SJSA1 (cell line): ENCODE data around the gene ZNF764. TPM values are rescaled to one million over a fixed set of nuclear protein-coding genes. Genes with fewer than 3 reads are reported as not detected.
A peak's percentile ranks its signal among the peaks of the same experiment; 100 is the strongest.

Experiments used
- DNase-seq, 2 experiments: peaks; one replicate each; pipeline ENCODE4 v3.0.0-alpha.2; 2015 to 2020; ENCODE audit warnings: low spot score in 2 of 2, low read depth in 1 of 2
- H3K27ac ChIP-seq: fragments of 250-450 bp; sonication (Bioruptor Pico); 2 replicates; pipeline ENCODE4 v1.5.1; 2020; ENCODE audit warnings: mild to moderate bottlenecking, moderate library complexity
- H3K27me3 ChIP-seq: fragments of 250-450 bp; sonication (Bioruptor Pico); replicated peaks from 2 replicates; pipeline ENCODE4 v1.5.1; 2020; ENCODE audit warnings: mild to moderate bottlenecking, moderate library complexity
- H3K36me3 ChIP-seq: fragments of 250-450 bp; sonication (Bioruptor Pico); 2 replicates; pipeline ENCODE4 v1.5.1; 2020; ENCODE audit warnings: mild to moderate bottlenecking
- H3K4me1 ChIP-seq: fragments of 250-450 bp; sonication (Bioruptor Pico); replicated peaks from 2 replicates; pipeline ENCODE4 v1.6.1; 2021; ENCODE audit warnings: mild to moderate bottlenecking
- H3K4me3 ChIP-seq: fragments of 250-450 bp; sonication (Bioruptor Pico); 2 replicates; pipeline ENCODE4 v1.5.1; 2020; ENCODE audit warnings: mild to moderate bottlenecking
- H3K9me3 ChIP-seq: fragments of 250-450 bp; sonication (Bioruptor Pico); replicated peaks from 2 replicates; pipeline ENCODE4 v1.5.1; 2020; ENCODE audit warnings: mild to moderate bottlenecking
- total RNA-seq: library from RNA; depleted of rRNA; stranded (reverse); fragments of >200 nt; shearing (Covaris generic); gene quantifications from 2 replicates; pipeline ENCODE4 v1.2.3, GENCODE V29; 2014

Gene ZNF764
- total RNA-seq, 1 experiment from 2014 or later, result 8.1 TPM

GRCh38 chr16:30585400-30586191, 27.4 kb upstream of the ZNF764 start, which contains the start of gene ZNF785:
Gene ZNF785, minus strand, starts transcription at chr16:30585697. Its CDS starts 86 bp downstream, at chr16:30585611.
- peak; percentile 98 to 99 for DNase-seq
- peaks cover 53% of the 10 kb centered on the region for H3K36me3 ChIP-seq
- peaks cover 12% of the 10 kb centered on the region for H3K4me1 ChIP-seq
- peak within 1 kb of the TSS; percentile 65 for H3K4me3 ChIP-seq
- no peaks in the 10 kb centered on the region for H3K27me3 ChIP-seq
- no peaks in the 10 kb centered on the region for H3K9me3 ChIP-seq
- H3K27ac ChIP-seq, result peak within 1 kb of the TSS; percentile 70

GRCh38 chr16:30585022-30585399, 26.8 kb upstream of the ZNF764 start:
- no peak for DNase-seq
- Histone ChIP-seq H3K27me3 (no peaks in the 10 kb centered on the region), H3K27ac (peak overlapping the region; percentile 70), H3K9me3 (no peaks in the 10 kb centered on the region), H3K36me3 (peaks cover 55% of the 10 kb centered on the region), H3K4me1 (peaks cover 12% of the 10 kb centered on the region), H3K4me3 (peak overlapping the region; percentile 65)

- Histone ChIP-seq H3K27me3 (no peaks in the 10 kb centered on the region), H3K9me3 (no peaks in the 10 kb centered on the region), H3K36me3 (peaks cover 66% of the 10 kb centered on the region), H3K4me1 (peaks cover 12% of the 10 kb centered on the region), H3K27ac (no peak overlapping the region), H3K4me3 (no peak overlapping the region)
- DNase-seq, result no peak
Measured at GRCh38 chr16:30582611-30583340, 24.6 kb upstream of the ZNF764 start.

GRCh38 chr16:30581457-30581856, 23.3 kb upstream of the ZNF764 start:
- H3K9me3 ChIP-seq, result no peaks in the 10 kb centered on the region
- H3K27me3 ChIP-seq, result no peaks in the 10 kb centered on the region
- no peak for DNase-seq
- no peak overlapping the region for H3K27ac ChIP-seq
- peaks cover 6% of the 10 kb centered on the region for H3K4me1 ChIP-seq
- H3K36me3 ChIP-seq, result peaks cover 56% of the 10 kb centered on the region
- no peak overlapping the region for H3K4me3 ChIP-seq

GRCh38 chr16:30574678-30575077, 16.5 kb upstream of the ZNF764 start:
- Histone ChIP-seq H3K27ac (no peak overlapping the region), H3K4me3 (no peak overlapping the region), H3K27me3 (no peaks in the 10 kb centered on the region), H3K36me3 (peaks cover 18% of the 10 kb centered on the region), H3K4me1 (peaks cover 12% of the 10 kb centered on the region), H3K9me3 (no peaks in the 10 kb centered on the region)
- no peak for DNase-seq

- no peaks in the 10 kb centered on the region for H3K27me3 ChIP-seq
- peak within 1 kb of the TSS; percentile 74 for H3K27ac ChIP-seq
- H3K9me3 ChIP-seq, result no peaks in the 10 kb centered on the region
- H3K4me3 ChIP-seq, result peak within 1 kb of the TSS; percentile 55
- peaks cover 12% of the 10 kb centered on the region for H3K4me1 ChIP-seq
- no peaks in the 10 kb centered on the region for H3K36me3 ChIP-seq
- DNase-seq, result peak; percentile 96 to 97
Measured at GRCh38 chr16:30571445-30572322, 13.5 kb upstream of the ZNF764 start, which contains the start of gene ZNF688. Gene ZNF688, minus strand, starts transcription at chr16:30571714. Its CDS starts 85 bp downstream, at chr16:30571629.

- Histone ChIP-seq H3K27ac (peak overlapping the region; percentile 74), H3K27me3 (no peaks in the 10 kb centered on the region), H3K36me3 (no peaks in the 10 kb centered on the region), H3K4me1 (peaks cover 12% of the 10 kb centered on the region), H3K9me3 (no peaks in the 10 kb centered on the region), H3K4me3 (peak overlapping the region; percentile 55)
- DNase-seq, result no peak
Measured at GRCh38 chr16:30570636-30571444, 12.7 kb upstream of the ZNF764 start.

- H3K36me3 ChIP-seq, result no peaks in the 10 kb centered on the region
- DNase-seq, result no peak
- H3K9me3 ChIP-seq, result no peaks in the 10 kb centered on the region
- no peak overlapping the region for H3K27ac ChIP-seq
- H3K4me1 ChIP-seq, result peaks cover 12% of the 10 kb centered on the region
- no peak overlapping the region for H3K4me3 ChIP-seq
- H3K27me3 ChIP-seq, result no peaks in the 10 kb centered on the region
Measured at GRCh38 chr16:30569746-30570635, 11.8 kb upstream of the ZNF764 start.

- Histone ChIP-seq H3K4me3 (no peak overlapping the region), H3K9me3 (no peaks in the 10 kb centered on the region), H3K4me1 (peaks cover 12% of the 10 kb centered on the region), H3K36me3 (no peaks in the 10 kb centered on the region), H3K27ac (no peak overlapping the region), H3K27me3 (no peaks in the 10 kb centered on the region)
- no peak for DNase-seq
Measured at GRCh38 chr16:30569281-30569680, 11.1 kb upstream of the ZNF764 start.

- no peak overlapping the region for H3K4me3 ChIP-seq
- H3K36me3 ChIP-seq, result no peaks in the 10 kb centered on the region
- no peak for DNase-seq
- H3K9me3 ChIP-seq, result no peaks in the 10 kb centered on the region
- no peak overlapping the region for H3K27ac ChIP-seq
- H3K4me1 ChIP-seq, result peaks cover 12% of the 10 kb centered on the region
- no peaks in the 10 kb centered on the region for H3K27me3 ChIP-seq
Measured at GRCh38 chr16:30567991-30568638, 9.9 kb upstream of the ZNF764 start.

- H3K9me3 ChIP-seq, result no peaks in the 10 kb centered on the region
- no peak overlapping the region for H3K4me3 ChIP-seq
- DNase-seq, result no peak
- no peaks in the 10 kb centered on the region for H3K36me3 ChIP-seq
- no peaks in the 10 kb centered on the region for H3K27me3 ChIP-seq
- no peak overlapping the region for H3K27ac ChIP-seq
- peaks cover 7% of the 10 kb centered on the region for H3K4me1 ChIP-seq
Measured at GRCh38 chr16:30567160-30567990, 9.2 kb upstream of the ZNF764 start.
